ENCODE measurements around the gene DMRTC2. TPM values are rescaled to one million over a fixed set of nuclear protein-coding genes. Genes with fewer than 3 reads are reported as not detected.

The DMRTC2 gene
- total and polyA plus RNA-seq, 9 of the 15 experiments (the other 6 are each of a cell fraction or from before 2014, with no cell fraction given) = 0.03 TPM; not detected in 8

- TF ChIP-seq, protein P1, sequence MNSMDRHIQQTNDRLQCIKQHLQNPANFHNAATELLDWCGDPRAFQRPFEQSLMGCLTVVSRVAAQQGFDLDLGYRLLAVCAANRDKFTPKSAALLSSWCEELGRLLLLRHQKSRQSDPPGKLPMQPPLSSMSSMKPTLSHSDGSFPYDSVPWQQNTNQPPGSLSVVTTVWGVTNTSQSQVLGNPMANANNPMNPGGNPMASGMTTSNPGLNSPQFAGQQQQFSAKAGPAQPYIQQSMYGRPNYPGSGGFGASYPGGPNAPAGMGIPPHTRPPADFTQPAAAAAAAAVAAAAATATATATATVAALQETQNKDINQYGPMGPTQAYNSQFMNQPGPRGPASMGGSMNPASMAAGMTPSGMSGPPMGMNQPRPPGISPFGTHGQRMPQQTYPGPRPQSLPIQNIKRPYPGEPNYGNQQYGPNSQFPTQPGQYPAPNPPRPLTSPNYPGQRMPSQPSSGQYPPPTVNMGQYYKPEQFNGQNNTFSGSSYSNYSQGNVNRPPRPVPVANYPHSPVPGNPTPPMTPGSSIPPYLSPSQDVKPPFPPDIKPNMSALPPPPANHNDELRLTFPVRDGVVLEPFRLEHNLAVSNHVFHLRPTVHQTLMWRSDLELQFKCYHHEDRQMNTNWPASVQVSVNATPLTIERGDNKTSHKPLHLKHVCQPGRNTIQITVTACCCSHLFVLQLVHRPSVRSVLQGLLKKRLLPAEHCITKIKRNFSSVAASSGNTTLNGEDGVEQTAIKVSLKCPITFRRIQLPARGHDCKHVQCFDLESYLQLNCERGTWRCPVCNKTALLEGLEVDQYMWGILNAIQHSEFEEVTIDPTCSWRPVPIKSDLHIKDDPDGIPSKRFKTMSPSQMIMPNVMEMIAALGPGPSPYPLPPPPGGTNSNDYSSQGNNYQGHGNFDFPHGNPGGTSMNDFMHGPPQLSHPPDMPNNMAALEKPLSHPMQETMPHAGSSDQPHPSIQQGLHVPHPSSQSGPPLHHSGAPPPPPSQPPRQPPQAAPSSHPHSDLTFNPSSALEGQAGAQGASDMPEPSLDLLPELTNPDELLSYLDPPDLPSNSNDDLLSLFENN (IDR thresholded peaks at IDR 0.05; ENCODE audit: low read depth in 2 of 2, low read length in 2 of 2) = no peak
- peak; percentile 70; the same call in 1 of the 2 replicates for TF ChIP-seq ESRRA (IDR thresholded peaks at IDR 0.05; ENCODE audit: borderline replicate concordance, low read depth)
- TF ChIP-seq, protein P2, sequence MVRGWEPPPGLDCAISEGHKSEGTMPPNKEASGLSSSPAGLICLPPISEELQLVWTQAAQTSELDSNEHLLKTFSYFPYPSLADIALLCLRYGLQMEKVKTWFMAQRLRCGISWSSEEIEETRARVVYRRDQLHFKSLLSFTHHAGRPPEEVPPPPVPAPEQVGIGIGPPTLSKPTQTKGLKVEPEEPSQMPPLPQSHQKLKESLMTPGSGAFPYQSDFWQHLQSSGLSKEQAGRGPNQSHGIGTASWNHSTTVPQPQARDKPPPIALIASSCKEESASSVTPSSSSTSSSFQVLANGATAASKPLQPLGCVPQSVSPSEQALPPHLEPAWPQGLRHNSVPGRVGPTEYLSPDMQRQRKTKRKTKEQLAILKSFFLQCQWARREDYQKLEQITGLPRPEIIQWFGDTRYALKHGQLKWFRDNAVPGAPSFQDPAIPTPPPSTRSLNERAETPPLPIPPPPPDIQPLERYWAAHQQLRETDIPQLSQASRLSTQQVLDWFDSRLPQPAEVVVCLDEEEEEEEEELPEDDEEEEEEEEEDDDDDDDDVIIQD (CRISPR knock-in tag; IDR thresholded peaks at IDR 0.05) = no peak
- no peak for TF ChIP-seq ZNF143 (CRISPR knock-in tag; IDR thresholded peaks at IDR 0.05)
- TF ChIP-seq RBBP5 (IDR thresholded peaks at IDR 0.05; ENCODE audit: borderline replicate concordance, insufficient read depth, low read length, poor library complexity, severe bottlenecking) = peak; percentile 89
- no peak for TF ChIP-seq NCOA6 (IDR thresholded peaks at IDR 0.05)
- peak; percentile 100 for TF ChIP-seq RBFOX2 (IDR thresholded peaks at IDR 0.05; ENCODE audit: low read depth, low read length)
- TF ChIP-seq, protein P3, sequence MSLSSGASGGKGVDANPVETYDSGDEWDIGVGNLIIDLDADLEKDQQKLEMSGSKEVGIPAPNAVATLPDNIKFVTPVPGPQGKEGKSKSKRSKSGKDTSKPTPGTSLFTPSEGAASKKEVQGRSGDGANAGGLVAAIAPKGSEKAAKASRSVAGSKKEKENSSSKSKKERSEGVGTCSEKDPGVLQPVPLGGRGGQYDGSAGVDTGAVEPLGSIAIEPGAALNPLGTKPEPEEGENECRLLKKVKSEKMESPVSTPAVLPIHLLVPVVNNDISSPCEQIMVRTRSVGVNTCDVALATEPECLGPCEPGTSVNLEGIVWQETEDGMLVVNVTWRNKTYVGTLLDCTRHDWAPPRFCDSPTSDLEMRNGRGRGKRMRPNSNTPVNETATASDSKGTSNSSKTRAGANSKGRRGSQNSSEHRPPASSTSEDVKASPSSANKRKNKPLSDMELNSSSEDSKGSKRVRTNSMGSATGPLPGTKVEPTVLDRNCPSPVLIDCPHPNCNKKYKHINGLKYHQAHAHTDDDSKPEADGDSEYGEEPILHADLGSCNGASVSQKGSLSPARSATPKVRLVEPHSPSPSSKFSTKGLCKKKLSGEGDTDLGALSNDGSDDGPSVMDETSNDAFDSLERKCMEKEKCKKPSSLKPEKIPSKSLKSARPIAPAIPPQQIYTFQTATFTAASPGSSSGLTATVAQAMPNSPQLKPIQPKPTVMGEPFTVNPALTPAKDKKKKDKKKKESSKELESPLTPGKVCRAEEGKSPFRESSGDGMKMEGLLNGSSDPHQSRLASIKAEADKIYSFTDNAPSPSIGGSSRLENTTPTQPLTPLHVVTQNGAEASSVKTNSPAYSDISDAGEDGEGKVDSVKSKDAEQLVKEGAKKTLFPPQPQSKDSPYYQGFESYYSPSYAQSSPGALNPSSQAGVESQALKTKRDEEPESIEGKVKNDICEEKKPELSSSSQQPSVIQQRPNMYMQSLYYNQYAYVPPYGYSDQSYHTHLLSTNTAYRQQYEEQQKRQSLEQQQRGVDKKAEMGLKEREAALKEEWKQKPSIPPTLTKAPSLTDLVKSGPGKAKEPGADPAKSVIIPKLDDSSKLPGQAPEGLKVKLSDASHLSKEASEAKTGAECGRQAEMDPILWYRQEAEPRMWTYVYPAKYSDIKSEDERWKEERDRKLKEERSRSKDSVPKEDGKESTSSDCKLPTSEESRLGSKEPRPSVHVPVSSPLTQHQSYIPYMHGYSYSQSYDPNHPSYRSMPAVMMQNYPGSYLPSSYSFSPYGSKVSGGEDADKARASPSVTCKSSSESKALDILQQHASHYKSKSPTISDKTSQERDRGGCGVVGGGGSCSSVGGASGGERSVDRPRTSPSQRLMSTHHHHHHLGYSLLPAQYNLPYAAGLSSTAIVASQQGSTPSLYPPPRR (CRISPR knock-in tag; IDR thresholded peaks at IDR 0.05; ENCODE audit: borderline replicate concordance) = no peak
- TF ChIP-seq MTA2 (IDR thresholded peaks at IDR 0.05; ENCODE audit: low read depth) = peak; percentile 80
- peak; percentile 85; the same call in 1 of the 2 replicates for TF ChIP-seq STAT6 (CRISPR knock-in tag; IDR thresholded peaks at IDR 0.05)
- TF ChIP-seq HINFP (tag; conservative IDR thresholded peaks at IDR 0.05; ENCODE audit: low read depth) = no peak
These were observed 15.0 kb downstream of the DMRTC2 start, which contains the start of gene RPS19 (continued) for GRCh38 chr19:41859618-41860418.
